IPS-20b (cell line): Measurements from ENCODE around the gene NUMB.

ENCODE experiments used
- H3K27ac ChIP-seq: one replicate; pipeline ENCODE4 v1.5.1; 2013; ENCODE audit warnings: low read length
- H3K27me3 ChIP-seq: 2 replicates; pipeline ENCODE4 v1.6.1; 2013; ENCODE audit warnings: mild to moderate bottlenecking, low read length, inconsistent platforms; ENCODE audit not compliant: insufficient read depth
- H3K36me3 ChIP-seq: 2 replicates; pipeline ENCODE4 v1.6.1; 2013; ENCODE audit warnings: low read depth, mild to moderate bottlenecking, inconsistent platforms, low read length, moderate library complexity; ENCODE audit not compliant: insufficient read depth
- H3K4me1 ChIP-seq: 2 replicates; pipeline ENCODE4 v1.6.1; 2013; ENCODE audit warnings: mild to moderate bottlenecking, control low read depth, inconsistent platforms, low read length, moderate library complexity; ENCODE audit not compliant: insufficient read depth
- H3K4me3 ChIP-seq: 2 replicates; pipeline ENCODE4 v1.5.1; 2013; ENCODE audit warnings: mild to moderate bottlenecking, low read length, inconsistent platforms
- H3K9ac ChIP-seq: 2 replicates; pipeline ENCODE4 v1.6.1; 2013; ENCODE audit warnings: low read depth, mild to moderate bottlenecking, inconsistent platforms, low read length, moderate library complexity
- H3K9me3 ChIP-seq: 2 replicates; pipeline ENCODE4 v1.6.1; 2013; ENCODE audit warnings: mild to moderate bottlenecking, low read depth, low read length, inconsistent platforms; ENCODE audit not compliant: insufficient read depth

NUMB gene

DNA sequence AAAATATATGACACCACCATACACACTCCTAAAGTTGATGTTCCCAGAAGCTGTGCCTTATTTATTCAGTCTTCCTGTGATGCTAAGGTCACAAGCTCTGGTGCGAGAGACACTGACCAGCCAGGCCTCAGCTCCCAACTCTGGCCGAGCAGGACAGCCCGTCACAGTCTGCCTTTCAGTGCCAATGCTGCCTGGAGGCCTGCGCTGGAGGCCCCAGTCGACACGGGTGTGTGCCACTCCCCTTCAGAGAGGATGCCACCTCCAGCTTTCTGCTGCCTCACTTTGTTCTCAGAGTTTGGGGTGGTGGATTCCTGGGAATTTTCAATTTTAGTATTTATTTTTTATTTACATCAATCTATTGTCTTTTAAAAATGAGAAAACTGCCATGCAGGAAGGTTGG lies 228.3 kb downstream of the NUMB start:
- no peak overlapping the region for H3K27ac ChIP-seq
- no peak overlapping the region for H3K4me3 ChIP-seq
- no peaks in the 10 kb centered on the region for H3K9me3 ChIP-seq
- peaks cover 8% of the 10 kb centered on the region; the same call in 1 of the 2 replicates for H3K27me3 ChIP-seq
- H3K4me1 ChIP-seq = peaks cover 22% of the 10 kb centered on the region
- H3K36me3 ChIP-seq = 0 out of 2 replicates have a peak, but pooled peaks cover 3% of the 10 kb centered on the region
- H3K9ac ChIP-seq = no peak overlapping the region

DNA sequence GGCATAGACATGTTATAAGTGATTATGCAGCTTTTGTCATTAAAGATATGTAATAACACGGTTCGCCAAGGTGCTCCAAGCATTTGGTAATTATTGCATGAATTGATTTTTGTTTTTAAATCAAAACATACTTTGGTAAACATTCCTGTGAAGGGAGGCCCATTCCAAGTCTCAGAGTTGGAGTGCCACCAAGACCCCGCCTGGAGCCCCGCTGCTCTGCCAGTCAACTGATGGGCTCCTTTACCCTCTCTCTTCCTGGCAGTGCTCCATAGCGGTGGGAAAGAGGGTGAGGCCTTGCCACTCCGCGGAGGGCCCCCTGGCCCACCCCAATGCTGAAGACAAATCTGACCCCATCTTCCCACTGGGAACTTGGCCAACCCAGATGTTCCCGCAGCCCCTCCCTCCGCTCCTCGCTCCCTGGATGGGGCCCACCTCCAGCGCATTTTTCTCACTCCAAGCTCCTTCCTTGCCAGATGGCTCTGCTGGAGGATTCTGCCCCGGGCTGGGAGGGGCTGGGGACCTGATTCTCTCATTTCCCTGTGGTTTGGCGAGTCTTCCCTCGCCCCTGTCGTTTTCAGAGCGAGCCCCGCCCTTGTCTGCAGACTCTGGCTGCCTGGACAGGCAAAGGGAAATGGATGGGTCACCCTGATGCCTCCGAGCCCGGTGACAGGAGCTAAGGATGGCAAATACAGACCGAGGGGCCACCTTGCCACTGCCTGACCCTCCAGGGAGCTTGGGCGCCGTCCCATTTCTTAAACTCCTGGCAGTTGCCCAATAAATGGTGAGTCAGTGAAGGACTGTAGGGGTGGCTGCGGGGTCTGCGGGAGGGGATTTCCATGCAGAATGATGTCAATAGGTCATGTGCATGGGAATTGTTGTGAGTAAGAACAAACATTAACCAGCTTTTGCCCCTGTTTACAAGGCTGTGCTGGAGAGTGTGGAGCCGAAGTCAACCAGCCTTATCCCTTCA lies 230.2 kb downstream of the NUMB start:
- 0 out of 2 replicates have a peak, but pooled peaks cover 3% of the 10 kb centered on the region for H3K36me3 ChIP-seq
- no peaks in the 10 kb centered on the region for H3K9me3 ChIP-seq
- H3K4me3 ChIP-seq = no peak overlapping the region
- H3K27ac ChIP-seq = no peak overlapping the region
- no peak overlapping the region for H3K9ac ChIP-seq
- peaks cover 1% of the 10 kb centered on the region; the same call in 1 of the 2 replicates for H3K27me3 ChIP-seq
- peaks cover 9% of the 10 kb centered on the region; the same call in 1 of the 2 replicates for H3K4me1 ChIP-seq

DNA sequence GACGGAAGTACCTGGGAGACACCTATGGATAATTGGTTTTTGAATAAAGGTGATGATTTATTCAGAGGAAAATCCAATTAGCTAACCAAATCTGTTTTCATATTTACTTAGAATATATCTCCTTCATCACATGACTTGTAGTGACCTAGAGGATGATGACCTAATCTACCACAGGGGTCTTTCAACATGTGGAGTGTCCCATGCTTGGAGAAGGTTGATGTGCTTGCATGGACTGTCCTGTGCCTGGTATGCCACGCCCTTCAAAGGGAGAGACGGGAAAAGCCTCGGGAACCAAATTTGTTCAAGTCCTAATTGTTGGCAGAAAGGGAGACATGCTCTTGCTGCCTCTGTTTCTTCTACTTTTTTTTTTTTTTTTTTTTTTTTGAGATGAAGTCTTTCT lies 232.8 kb downstream of the NUMB start:
- Histone ChIP-seq H3K27me3 (no peaks in the 10 kb centered on the region), H3K4me3 (no peak overlapping the region), H3K9me3 (no peaks in the 10 kb centered on the region), H3K4me1 (peaks cover 15% of the 10 kb centered on the region), H3K36me3 (peaks cover 15% of the 10 kb centered on the region), H3K27ac (no peak overlapping the region), H3K9ac (no peak overlapping the region)
